GM19043 (cell line): Measurements from ENCODE around the gene RPRD1A.
"Not testable (repeated sequence)": the region's sequence is repeated elsewhere in the genome, so short reads cannot be mapped to it uniquely, and the experiment has no call there.

ENCODE experiments used
- ATAC-seq: cut with Tn5 transposase; IDR thresholded peaks from one replicate; pipeline ENCODE4 v1.9.1; 2021; ENCODE audit warnings: low read depth; ENCODE audit not compliant: unreplicated experiment

RPRD1A gene, protein sequence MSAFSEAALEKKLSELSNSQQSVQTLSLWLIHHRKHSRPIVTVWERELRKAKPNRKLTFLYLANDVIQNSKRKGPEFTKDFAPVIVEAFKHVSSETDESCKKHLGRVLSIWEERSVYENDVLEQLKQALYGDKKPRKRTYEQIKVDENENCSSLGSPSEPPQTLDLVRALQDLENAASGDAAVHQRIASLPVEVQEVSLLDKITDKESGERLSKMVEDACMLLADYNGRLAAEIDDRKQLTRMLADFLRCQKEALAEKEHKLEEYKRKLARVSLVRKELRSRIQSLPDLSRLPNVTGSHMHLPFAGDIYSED

DNA sequence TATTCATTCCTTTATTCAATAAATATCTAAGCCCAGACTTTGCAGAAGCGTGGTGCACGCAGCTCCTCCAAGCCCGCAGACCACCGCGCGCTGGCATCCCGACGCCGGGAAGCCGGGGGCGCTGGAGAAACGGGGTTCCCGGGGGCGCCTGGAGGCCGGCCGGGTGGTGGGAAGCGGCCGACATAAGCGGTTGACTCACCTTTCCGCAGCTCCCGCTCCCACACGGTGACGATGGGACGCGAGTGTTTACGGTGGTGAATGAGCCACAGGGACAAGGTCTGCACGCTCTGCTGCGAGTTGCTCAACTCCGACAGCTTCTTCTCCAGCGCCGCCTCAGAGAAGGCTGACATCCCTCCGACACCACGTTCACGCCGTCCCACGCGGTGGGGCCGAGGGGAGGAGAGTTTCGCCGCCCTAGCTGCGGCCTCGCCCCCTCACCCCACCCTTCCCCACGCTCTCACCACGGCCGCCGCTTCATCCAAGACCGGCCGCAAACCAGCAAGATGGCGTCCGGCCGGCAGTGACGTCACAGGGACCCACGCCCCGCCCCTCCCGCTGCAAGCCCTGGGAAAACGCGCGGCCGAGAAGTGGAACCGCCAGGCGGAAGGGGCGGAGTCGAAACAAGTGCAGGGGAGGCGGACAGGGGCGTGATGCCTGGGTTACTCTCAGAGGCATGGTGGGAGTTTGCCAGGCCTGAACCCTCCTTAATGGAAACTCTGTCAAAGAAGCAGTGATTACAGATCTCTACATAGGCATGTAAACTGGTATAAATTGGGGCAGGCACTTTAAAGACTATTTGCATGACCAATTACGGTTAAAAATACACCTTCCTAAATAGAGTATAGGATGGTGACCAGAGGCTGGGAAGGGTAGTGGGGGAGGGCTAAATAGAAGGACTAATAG is at the start of gene RPRD1A:
Gene RPRD1A (minus strand): TSS at position 505 of the 903 bp plus-strand sequence. CDS start 155 bp downstream, at position 350.
- peak; percentile 98 for ATAC-seq

DNA sequence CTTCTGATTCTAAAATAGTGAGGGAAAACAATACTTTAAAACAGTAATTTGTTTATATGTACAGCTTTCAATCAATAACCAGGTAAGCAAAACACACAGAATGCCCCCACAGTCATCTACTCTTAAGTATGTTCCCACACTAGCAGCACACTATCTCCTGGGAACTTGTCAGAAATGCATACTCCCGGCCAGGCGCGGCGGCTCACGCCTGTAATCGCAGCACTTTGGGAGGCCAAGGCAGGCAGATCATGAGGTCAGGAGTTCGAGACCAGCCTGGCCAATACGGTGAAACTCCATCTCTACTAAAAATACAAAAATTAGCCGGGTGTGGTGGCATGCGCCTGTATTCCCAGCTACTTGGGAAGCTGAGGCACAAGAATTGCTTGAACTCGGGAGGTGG is 49.4 kb upstream of the RPRD1A start:
- ATAC-seq = not testable (repeated sequence)

DNA sequence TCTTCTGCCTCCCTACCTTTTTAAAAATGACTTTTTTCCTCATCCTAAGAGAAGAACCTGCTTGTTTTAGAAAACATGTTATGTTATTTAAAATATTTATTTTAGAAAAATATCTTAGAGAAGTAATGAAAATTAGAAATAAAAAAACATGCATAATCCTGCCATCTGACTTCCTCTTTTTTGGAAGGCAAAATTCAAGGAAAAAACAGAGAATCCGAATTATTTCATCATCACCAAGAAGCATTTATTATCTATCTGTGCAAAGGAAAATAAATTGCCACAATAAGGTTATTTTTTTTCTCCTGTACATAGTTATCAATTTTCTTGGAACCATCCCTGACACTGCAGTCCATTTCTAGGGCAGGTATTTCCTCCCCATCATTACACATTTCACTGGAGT is 47.4 kb upstream of the RPRD1A start:
- no peak for ATAC-seq

DNA sequence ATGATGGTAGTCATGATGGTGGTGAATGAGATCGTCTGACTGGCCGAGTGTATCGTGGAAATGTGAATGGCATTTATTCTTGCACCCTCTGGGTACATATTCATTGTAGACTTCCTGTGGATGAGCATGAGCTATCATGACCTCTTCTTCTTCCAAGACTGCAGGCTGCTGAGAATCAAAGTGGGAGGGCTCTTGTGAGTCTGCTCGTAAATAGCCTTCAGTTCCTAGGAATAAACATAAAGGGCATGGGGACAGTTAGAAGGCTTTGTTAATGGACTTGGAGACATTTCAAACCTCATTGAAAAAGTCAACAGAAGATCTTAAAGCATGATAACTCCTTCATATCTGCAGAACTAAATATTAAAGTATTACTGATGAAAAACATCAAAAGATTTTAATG is 46.9 kb upstream of the RPRD1A start:
- no peak for ATAC-seq

GRCh38 chr18:36112302-36112701 is 44.9 kb upstream of the RPRD1A start:
- ATAC-seq = no peak

DNA sequence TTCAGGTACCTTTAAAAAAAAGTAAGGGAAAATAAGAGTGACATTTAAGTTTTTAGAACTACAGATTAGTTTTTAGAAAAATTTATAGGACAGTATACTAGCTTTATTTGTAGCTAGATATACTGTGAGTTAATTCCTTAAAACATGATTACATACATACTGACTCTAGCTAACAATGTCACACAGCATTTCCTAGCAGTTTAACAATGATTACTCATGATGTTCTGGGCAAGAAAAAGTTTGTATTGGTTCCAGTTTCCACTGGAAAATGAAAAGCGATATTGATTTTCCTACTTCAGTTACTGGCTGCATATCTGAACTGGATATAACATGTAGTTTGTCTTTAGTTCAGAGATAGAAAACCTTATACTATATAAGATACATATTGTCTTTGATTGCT is 42.4 kb upstream of the RPRD1A start:
- ATAC-seq = no peak

- ATAC-seq = no peak
Observed at GRCh38 chr18:36108601-36109000, 41.2 kb upstream of the RPRD1A start.

DNA sequence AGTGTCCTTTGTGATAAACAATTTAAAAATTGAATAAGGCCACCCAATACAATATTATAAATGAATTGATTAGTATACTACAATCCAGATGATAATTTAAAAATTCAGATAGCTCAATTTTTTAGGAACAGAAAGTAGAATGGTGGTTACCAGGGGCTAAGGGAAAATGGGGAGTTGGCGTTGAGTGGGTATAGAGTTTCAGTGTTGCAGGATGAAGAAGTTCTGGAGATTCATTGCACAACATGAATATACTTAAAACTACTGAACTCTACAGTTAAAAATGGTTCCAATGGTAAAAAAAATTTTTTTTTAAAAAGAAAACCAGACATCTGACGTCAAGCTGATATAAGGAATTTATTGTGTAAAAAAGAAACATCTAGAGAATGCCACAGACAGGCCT is 40.8 kb upstream of the RPRD1A start:
- no peak for ATAC-seq

DNA sequence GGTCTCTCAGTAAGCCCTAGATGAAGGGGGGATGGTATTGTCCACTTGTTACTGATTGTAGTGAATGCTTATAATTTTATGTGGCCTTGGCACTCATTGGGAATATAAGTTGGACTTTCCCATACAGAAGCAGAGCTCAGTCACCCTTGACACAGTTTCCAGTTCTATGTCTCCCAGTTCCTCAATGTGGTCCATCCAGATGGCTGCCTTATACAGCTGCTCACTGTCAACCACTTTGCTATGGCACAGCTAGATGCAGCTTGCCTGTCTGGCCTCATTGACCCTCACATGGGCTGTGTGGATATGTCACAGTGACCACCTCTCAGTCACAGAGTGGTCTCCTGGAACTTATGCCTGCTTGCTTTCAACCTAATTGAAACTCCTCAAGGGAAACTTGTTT is 40.1 kb upstream of the RPRD1A start:
- ATAC-seq = no peak

- no peak for ATAC-seq
Observed at GRCh38 chr18:36104749-36105148, 37.4 kb upstream of the RPRD1A start.

DNA sequence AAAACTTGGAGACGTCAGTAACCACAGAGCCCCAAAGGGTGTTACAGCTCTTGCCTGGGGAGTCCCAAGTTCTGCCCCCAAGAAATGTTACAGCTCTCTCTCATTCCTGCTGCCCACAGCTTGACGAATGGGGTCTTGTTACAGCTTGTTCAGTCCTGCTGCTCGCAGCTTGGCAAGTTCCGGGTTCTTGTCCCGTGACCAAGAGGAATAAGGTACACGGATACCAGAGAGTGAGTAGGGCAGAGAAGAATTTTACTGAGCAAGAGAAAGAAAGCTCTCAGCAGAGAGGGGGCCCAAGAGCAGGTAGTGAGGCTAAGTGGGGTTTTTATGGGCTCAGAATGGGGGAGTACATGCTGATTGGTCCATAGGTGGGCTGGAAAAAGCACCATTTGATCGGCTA is 34.6 kb upstream of the RPRD1A start:
- no peak for ATAC-seq

GRCh38 chr18:36099311-36099710 is 32.0 kb upstream of the RPRD1A start:
- no peak for ATAC-seq

- ATAC-seq = no peak
Observed at GRCh38 chr18:36096955-36097354, 29.6 kb upstream of the RPRD1A start.

GRCh38 chr18:36095936-36096519 is 28.7 kb upstream of the RPRD1A start:
- ATAC-seq = no peak

DNA sequence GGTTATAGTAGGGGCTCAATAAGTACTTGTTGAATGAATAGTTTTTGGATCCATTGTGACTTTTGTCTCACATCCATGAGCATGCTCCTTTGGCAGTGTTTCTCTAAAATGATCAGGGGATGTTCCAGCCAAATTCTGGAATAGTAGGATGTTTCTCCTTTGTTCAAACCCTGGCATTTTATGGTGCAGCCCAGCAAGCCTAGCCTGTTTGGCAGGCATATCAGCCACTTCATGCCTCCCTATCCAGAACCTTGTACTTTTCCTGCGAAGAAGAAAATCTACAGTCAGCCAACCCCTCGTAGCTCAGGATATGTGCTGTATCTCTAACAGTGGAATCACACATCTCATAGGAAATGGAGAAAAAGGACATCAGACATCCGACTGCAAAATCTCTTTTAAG is 27.1 kb upstream of the RPRD1A start:
- no peak for ATAC-seq

GRCh38 chr18:36092116-36092515 is 24.8 kb upstream of the RPRD1A start:
- ATAC-seq = not testable (repeated sequence)

GRCh38 chr18:36089001-36089400 is 21.6 kb upstream of the RPRD1A start:
- ATAC-seq = no peak

GRCh38 chr18:36088256-36088655 is 20.9 kb upstream of the RPRD1A start:
- no peak for ATAC-seq

- no peak for ATAC-seq
Observed at GRCh38 chr18:36086186-36086585, 18.8 kb upstream of the RPRD1A start.

GRCh38 chr18:36085195-36085594 is 17.8 kb upstream of the RPRD1A start:
- ATAC-seq = no peak

- no peak for ATAC-seq
Observed at GRCh38 chr18:36083729-36084128, 16.4 kb upstream of the RPRD1A start.
